K562 (cell line): Measurements from ENCODE around the gene C11orf54. TPM values are rescaled to one million over a fixed set of nuclear protein-coding genes. Genes with fewer than 3 reads are reported as not detected.
A peak's percentile ranks its signal among the peaks of the same experiment; 100 is the strongest.

Source experiments
- ATAC-seq: fragments of 200-7000 bp; cut with Tn5 transposase; 3 replicates; pipeline ENCODE4 v1.9.1; 2020; ENCODE audit warnings: moderate library complexity
- Bru-seq: library from RNA; stranded (reverse); fragments of 400-500 nt; gene quantifications from one replicate; lab custom pipeline; 2021; lab: Mats Ljungman, UMichigan
- BruChase-seq, 2 experiments: library from RNA; stranded (reverse); fragments of 400-500 nt; gene quantifications; one replicate each; lab custom pipeline; 2021; lab: Mats Ljungman, UMichigan
- BruUV-seq: library from RNA; stranded (reverse); fragments of 400-500 nt; replicated peaks from 2 replicates; lab custom pipeline; 2021; lab: Mats Ljungman, UMichigan
- CTCF ChIA-PET: fragments of 300-600 bp; formaldehyde crosslinking; extraction: SDS; loops from one replicate; lab custom pipeline; 2021; ENCODE audit warnings: low intra/inter-chr PET ratio; lab: Yijun Ruan, JAX
- POLR2A ChIA-PET: fragments of 300-600, 350-650 bp; sonication (Branson Sonifier 250); formaldehyde crosslinking; extraction: SDS; loops from one replicate; lab custom pipeline; 2021; ENCODE audit warnings: antibody characterized with exemption, inconsistent platforms; lab: Yijun Ruan, JAX
- DNase-seq, 4 experiments: peaks; one replicate each; pipeline versions ENCODE4 v3.0.0 to v3.0.0-alpha.2; 2011 to 2018; ENCODE audit warnings: low spot score in 3 of 4, mixed read lengths in 3 of 4; ENCODE audit errors: extremely low read depth in 1 of 4
- FAIRE-seq: peaks from 2 replicates; lab custom pipeline; 2011; peaks lifted over from hg19 to GRCh38; lab: Jason Lieb, UNC
- H2AFZ ChIP-seq: 2 replicates; pipeline ENCODE4 v1.6.0; 2011; ENCODE audit warnings: low read depth, low read length, control low read depth, inconsistent platforms
- H3K27ac ChIP-seq: fragments of 200-600 bp; 3 replicates; pipeline ENCODE4 v1.8.0; 2011; ENCODE audit warnings: low read depth, mild to moderate bottlenecking, control low read depth, inconsistent platforms, low read length, moderate library complexity, mixed read lengths; ENCODE audit errors: extremely low read depth
- H3K27me3 ChIP-seq, 2 experiments: fragments of 300-600 bp in 1 of 2; 2 replicates in 1 of 2; 3 replicates in 1 of 2; pipeline versions ENCODE4 v1.6.0 to v1.8.0; 2011; ENCODE audit warnings: inconsistent platforms in 2 of 2, low read length in 2 of 2, mild to moderate bottlenecking in 1 of 2, mixed read lengths in 1 of 2, moderate library complexity in 1 of 2; ENCODE audit not compliant: control insufficient read depth in 2 of 2, insufficient read depth in 2 of 2
- H3K36me3 ChIP-seq: fragments of 300-600 bp; 3 replicates; pipeline ENCODE4 v1.8.0; 2011; ENCODE audit warnings: mild to moderate bottlenecking, low read length, inconsistent platforms; ENCODE audit not compliant: control insufficient read depth, insufficient read depth
- H3K4me1 ChIP-seq, 2 experiments: fragments of 200-600 bp in 1 of 2; replicated peaks in 1 of 2; 2 replicates in 1 of 2; 3 replicates in 1 of 2; pipeline versions ENCODE4 v1.5.1 to v1.8.0; 2011; ENCODE audit warnings: inconsistent platforms in 2 of 2, low read length in 2 of 2, mild to moderate bottlenecking in 1 of 2, mixed read lengths in 1 of 2, moderate library complexity in 1 of 2; ENCODE audit not compliant: control insufficient read depth in 2 of 2, insufficient read depth in 2 of 2
- H3K4me2 ChIP-seq: 2 replicates; pipeline ENCODE4 v1.6.1; 2011; ENCODE audit warnings: low read length, control low read depth, inconsistent platforms, mixed read lengths; ENCODE audit not compliant: insufficient read depth
- H3K4me3 ChIP-seq: fragments of 200-600 bp; sonication (generic), shearing (Covaris generic); 2 replicates; pipeline ENCODE4 v1.5.1; 2016; ENCODE audit warnings: control low read depth, inconsistent platforms
- H3K79me2 ChIP-seq: fragments of 200-600 bp; 3 replicates; pipeline ENCODE4 v1.8.0; 2011; ENCODE audit warnings: low read length, inconsistent platforms; ENCODE audit not compliant: control insufficient read depth, insufficient read depth
- H3K9ac ChIP-seq, 2 experiments: 2 replicates each; pipeline versions ENCODE4 v1.6.0 to v1.6.1; 2011; ENCODE audit warnings: low read depth in 2 of 2, low read length in 2 of 2, control low read depth in 1 of 2, inconsistent platforms in 1 of 2, mild to moderate bottlenecking in 1 of 2, mixed read lengths in 1 of 2; ENCODE audit not compliant: insufficient read depth in 1 of 2
- H3K9me1 ChIP-seq: one replicate; pipeline ENCODE4 v1.6.0; 2011; ENCODE audit warnings: inconsistent platforms, mild to moderate bottlenecking, low read length, moderate library complexity; ENCODE audit not compliant: control insufficient read depth, insufficient read depth
- H3K9me3 ChIP-seq: replicated peaks from 2 replicates; pipeline ENCODE4 v1.5.1; 2011; ENCODE audit warnings: low read depth, low read length, inconsistent platforms; ENCODE audit not compliant: control insufficient read depth, insufficient read depth
- H4K20me1 ChIP-seq: replicated peaks from 2 replicates; pipeline ENCODE4 v1.6.1; 2011; ENCODE audit warnings: low read length, inconsistent platforms, mixed read lengths; ENCODE audit not compliant: control insufficient read depth, insufficient read depth
- CAMTA2 ChIP-seq: fragments of 250-450 bp; sonication (Bioruptor Pico); conservative IDR thresholded peaks from 2 replicates; pipeline ENCODE4 v1.5.1; 2022
- ESRRB ChIP-seq: fragments of 250-450 bp; sonication (Bioruptor Pico); IDR thresholded peaks from 2 replicates; pipeline ENCODE4 v1.5.0; 2020; ENCODE audit warnings: mild to moderate bottlenecking, moderate library complexity, borderline replicate concordance
- FOXK1 ChIP-seq: sonication (generic); formaldehyde crosslinking; IDR thresholded peaks from 2 replicates; pipeline ENCODE4 v1.8.0; 2022; ENCODE audit warnings: missing genetic modification reagents, mild to moderate bottlenecking, borderline replicate concordance
- GABPA ChIP-seq: fragments of 200-800 bp; sonication (Bioruptor generic); conservative IDR thresholded peaks from 2 replicates; pipeline ENCODE4 v1.6.1; 2016; ENCODE audit warnings: low read depth, missing genetic modification characterization, missing compliant biosample characterization
- HDAC1 ChIP-seq, 2 experiments: fragments of 450-650 bp; IDR thresholded peaks; 2 replicates each; pipeline ENCODE4 v1.6.1; 2016 to 2017; ENCODE audit warnings: inconsistent platforms in 1 of 2, mild to moderate bottlenecking in 1 of 2, moderate library complexity in 1 of 2
- HMBOX1 ChIP-seq: sonication (generic); IDR thresholded peaks from 2 replicates; pipeline ENCODE4 v1.6.1; 2016
- HNRNPLL ChIP-seq: fragments of 200-400 bp; formaldehyde crosslinking; IDR thresholded peaks from 2 replicates; pipeline ENCODE4 v1.6.1; 2017; ENCODE audit warnings: low read length, low read depth, mild to moderate bottlenecking; ENCODE audit not compliant: poor library complexity, severe bottlenecking
- HSF4 ChIP-seq: fragments of 250-450 bp; sonication (Bioruptor Pico); IDR thresholded peaks from 2 replicates; pipeline ENCODE4 v2.1.2; 2022; ENCODE audit warnings: mild to moderate bottlenecking, moderate library complexity, borderline replicate concordance
- NFE2L1 ChIP-seq: fragments of 450-650 bp; IDR thresholded peaks from 2 replicates; pipeline ENCODE4 v1.6.1; 2016; ENCODE audit warnings: missing genetic modification characterization, low read depth, mild to moderate bottlenecking, missing compliant biosample characterization, moderate library complexity, borderline replicate concordance
- PPARD ChIP-seq: fragments of 250-450 bp; sonication (Bioruptor Pico); IDR thresholded peaks from 2 replicates; pipeline ENCODE4 v1.8.0; 2022; ENCODE audit warnings: inconsistent platforms, mild to moderate bottlenecking, moderate library complexity
- RUNX1 ChIP-seq: sonication (generic); IDR thresholded peaks from 2 replicates; pipeline ENCODE4 v1.6.1; 2016; ENCODE audit warnings: antibody characterized with exemption, low read depth
- TCFL5 ChIP-seq: fragments of 250-450 bp; sonication (Bioruptor Pico); conservative IDR thresholded peaks from 2 replicates; pipeline ENCODE4 v1.6.1; 2021; ENCODE audit warnings: mild to moderate bottlenecking, moderate library complexity, matching md5 sums
- ZNF24 ChIP-seq: fragments of 450-650 bp; IDR thresholded peaks from 2 replicates; pipeline ENCODE4 v1.6.1; 2016
- ZNF699 ChIP-seq: fragments of 250-450 bp; sonication (Bioruptor Pico); IDR thresholded peaks from 2 replicates; pipeline ENCODE4 v1.8.0; 2021; ENCODE audit warnings: mild to moderate bottlenecking, moderate library complexity; ENCODE audit not compliant: insufficient replicate concordance
- ZNF766 ChIP-seq: fragments of 200-800 bp; sonication (Bioruptor generic); conservative IDR thresholded peaks from 2 replicates; pipeline ENCODE4 v1.6.1; 2016; ENCODE audit warnings: missing genetic modification characterization, missing compliant biosample characterization
- ZNF778 ChIP-seq: fragments of 450-650 bp; formaldehyde crosslinking; IDR thresholded peaks from 2 replicates; pipeline ENCODE4 v1.4.0; 2020; ENCODE audit warnings: mild to moderate bottlenecking, moderate library complexity
- WGBS: fragments of 100-300 bp; shearing (Covaris generic); methylation state at CpG from one replicate; pipeline ENCODE4 v1.1.6; 2016; ENCODE audit warnings: low coverage, mixed read lengths; ENCODE audit not compliant: insufficient coverage; ENCODE audit errors: missing lambda C conversion rate; 5-methylcytosine and 5-hydroxymethylcytosine counted together
- in situ Hi-C: fragments of 300-500 bp; cut with MboI; formaldehyde crosslinking; loops from 4 replicates; pipeline ENCODE4 v1.15.0; 2018; ENCODE audit warnings: inconsistent platforms, mixed read lengths
- intact Hi-C: fragments of 100-400 bp; cut with micrococcal nuclease; formaldehyde crosslinking; loops from 2 replicates; pipeline ENCODE4 v1.14.2; 2022
- long read RNA-seq, 3 experiments: library from polyadenylated mRNA in 2 of 3; library from RNA in 1 of 3; unstranded in 2 of 3; stranded (forward) in 1 of 3; transcript quantifications; one replicate each; pipeline ENCODE4 v2.0.0, GENCODE V29; 2019 to 2022
- polyA minus RNA-seq, 3 experiments: library from RNA; depleted of rRNA, polyadenylated mRNA; stranded (reverse); fragments of >200 nt; gene quantifications; 2 replicates each; pipeline ENCODE4 v1.2.3, GENCODE V29; 2011
- polyA plus RNA-seq, 8 experiments: library from polyadenylated mRNA; depleted of rRNA in 4 of 8; stranded (reverse) in 5 of 8; unstranded in 3 of 8; fragments of >200 nt; fragmentation: Nextera tagmentation in 2 of 8; fragmentation: Illumina TruSeq in 1 of 8; extraction: Ambion mirVana in 2 of 8; extraction: Trizol in 1 of 8; gene quantifications; 2 replicates each; pipeline versions ENCODE4 v1.2.1 to v1.2.3, GENCODE V29; 2011 to 2014; ENCODE audit warnings: inconsistent platforms in 1 of 8, missing spikeins in 1 of 8
- total RNA-seq, 7 experiments: library from RNA; depleted of rRNA in 6 of 7; stranded (reverse); fragments of >200 nt in 6 of 7; fragmentation: Illumina TruSeq in 2 of 7; extraction: Trizol in 2 of 7; gene quantifications; 2 replicates each; pipeline versions ENCODE4 v1.2.1 to v1.2.3, GENCODE V29; 2011 to 2021; ENCODE audit warnings: low replicate concordance in 1 of 7

C11orf54 gene
- 16.6 and 50.4 TPM in 2 replicates for total RNA-seq (2011; cell fraction: chromatin; rRNA removed; ENCODE audit: low replicate concordance)
- total RNA-seq (2011; cell fraction: nucleolus; rRNA removed): 8.3 and 11.8 TPM in 2 replicates
- 15.0 and 27.5 TPM in 2 replicates for total RNA-seq (2011; cell fraction: nucleoplasm; rRNA removed)
- total RNA-seq (2014; rRNA removed) (12.0 and 13.4 TPM in 2 replicates), total RNA-seq (2014; rRNA removed; fragmentation: Illumina TruSeq; extraction: Trizol) (23.1 and 30.5 TPM in 2 replicates), total RNA-seq (2015; rRNA removed; fragmentation: Illumina TruSeq; extraction: Trizol) (15.3 and 16.8 TPM in 2 replicates), total RNA-seq (2021) (13.1 and 15.6 TPM in 2 replicates), polyA plus RNA-seq (2011; rRNA removed) (26.7 and 33.0 TPM in 2 replicates), polyA plus RNA-seq (2014; fragmentation: Illumina TruSeq; extraction: Trizol) (24.3 and 25.0 TPM in 2 replicates), polyA plus RNA-seq (2014; fragmentation: Nextera tagmentation; extraction: Ambion mirVana) (10 to 100 TPM; 31.5 to 31.7 TPM), polyA plus RNA-seq (2014; rRNA removed) (15.9 and 18.3 TPM in 2 replicates), polyA minus RNA-seq (2011; rRNA and poly(A)+ RNA removed) (19.7 and 24.9 TPM in 2 replicates), Bru-seq, nascent RNA (percentile 71 among the genes with signal in this experiment), BruChase-seq, experiment 1, labeled RNA remaining after a 2-hour chase (percentile 80 among the genes with signal in this experiment), BruChase-seq, experiment 2, labeled RNA remaining after a 6-hour chase (percentile 84 among the genes with signal in this experiment)
- polyA plus RNA-seq (2011; cell fraction: cytosol; rRNA removed): 4.4 and 11.8 TPM in 2 replicates
- 11.0 and 29.8 TPM in 2 replicates for polyA plus RNA-seq (2011; cell fraction: nucleus; rRNA removed)
- polyA plus RNA-seq (2012): 13.4 and 23.0 TPM in 2 replicates
- polyA minus RNA-seq (2011; cell fraction: cytosol; rRNA and poly(A)+ RNA removed): 8.9 and 11.4 TPM in 2 replicates
- polyA minus RNA-seq (2011; cell fraction: nucleus; rRNA and poly(A)+ RNA removed): 4.7 and 9.4 TPM in 2 replicates
- long read RNA-seq, experiment 1, transcript C11orf54-202 (9 exons, 1,733 nt): major isoform, 46 of 82 reads
- long read RNA-seq, experiment 1, transcript C11orf54-201 (9 exons, 2,522 nt): minor isoform, 6 of 82 reads
- long read RNA-seq, experiment 1, partial matches to known transcripts: 8 of 82 reads
- long read RNA-seq, experiment 1, other reads (novel, unspliced or antisense): 16 of 82 reads
- long read RNA-seq, experiment 2, partial matches to known transcripts: 3 of 11 reads
- long read RNA-seq, experiment 2, other reads (novel, unspliced or antisense): 2 of 11 reads
- long read RNA-seq, experiment 3, full-length matches to known transcripts: 7 of 15 reads
- long read RNA-seq, experiment 3, partial matches to known transcripts: 3 of 15 reads
- long read RNA-seq, experiment 3, other reads (novel, unspliced or antisense): 5 of 15 reads

DNA sequence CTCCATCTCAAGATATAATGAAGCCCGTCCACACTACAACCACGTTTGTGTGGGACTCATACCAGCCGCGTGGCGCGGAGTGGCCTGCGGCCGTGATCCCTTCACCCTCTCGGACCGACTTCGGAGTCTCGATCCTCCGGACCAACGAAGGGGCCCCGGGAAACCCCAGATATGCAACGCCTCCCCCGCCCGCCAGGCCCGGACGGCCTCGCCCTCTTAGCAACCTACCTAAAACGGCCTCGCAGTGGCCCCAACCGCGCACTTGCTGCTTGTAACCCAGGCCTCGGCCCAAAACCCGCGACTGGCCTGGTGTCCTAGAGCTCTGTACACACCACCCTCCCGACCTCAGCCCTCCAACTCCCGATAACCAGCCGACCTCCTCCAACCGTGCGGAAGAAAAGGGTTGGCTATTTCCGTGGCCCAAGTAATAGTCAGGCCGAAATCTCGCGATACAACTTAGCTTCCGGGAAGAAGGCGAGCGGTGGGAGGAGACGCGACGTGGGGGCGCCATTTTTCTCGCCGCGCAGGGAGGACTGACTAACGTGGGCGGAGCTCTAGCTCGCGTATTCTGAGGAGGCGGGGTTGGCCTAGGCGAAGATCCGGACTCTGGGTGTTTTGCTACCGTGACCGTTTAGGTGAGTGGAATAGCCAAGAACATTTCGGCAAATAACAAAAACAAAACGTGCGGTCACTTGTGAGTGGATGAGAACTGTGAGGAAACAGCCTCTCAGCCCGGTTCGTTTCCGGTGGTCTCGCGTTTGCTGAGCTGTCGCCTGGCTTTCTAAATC, at the start of gene C11orf54, which contains the start of gene TAF1D:
TSS of gene C11orf54 (plus strand) at position 579 of the 788 bp plus-strand sequence. CDS start 5,722 bp downstream, outside the sequence.
TSS of gene TAF1D (minus strand) at position 402 of the 788 bp plus-strand sequence. CDS start 2,191 bp downstream, outside the sequence.
- Histone ChIP-seq H2AFZ (peak within 1 kb of the TSS; percentile 84), H3K79me2 (peaks cover 68% of the 10 kb centered on the region), H3K36me3 (peaks cover 50% of the 10 kb centered on the region), H3K9me3 (no peaks in the 10 kb centered on the region), H3K4me3 (peak within 1 kb of the TSS; percentile 79), H3K27ac (peak within 1 kb of the TSS; percentile 98), H3K27me3 (no peaks in the 10 kb centered on the region), H3K4me2 (peak within 1 kb of the TSS; percentile 95), H3K9ac (peak within 1 kb of the TSS; percentile 99 to 100), H3K4me1 (peaks cover 4 to 10% of the 10 kb centered on the region in 2 experiments; a peak in 4 of 5 replicates), H3K9me1 (no peaks in the 10 kb centered on the region), H4K20me1 (no peaks in the 10 kb centered on the region; the same call in none of the 2 replicates)
- FAIRE-seq (peak; percentile 90), DNase-seq (peak; percentile 92 to 99 (median 94)), ATAC-seq (peak; percentile 87)
- POLR2A ChIA-PET: interaction anchor here (0.6 to 5.1 kb wide), 31 partner anchors 10 to 1074 kb away, joined by 3 to 98 read pairs (median 6); partner anchors contain the start of genes CEP295, MED17 and PANX1
- BruUV-seq: TSS peak; percentile 59
- 1% methylated on average over 65 of the region's 65 CpGs for WGBS
- in situ Hi-C loops (no loop called here), intact Hi-C loops (loop anchor here (1.0 kb wide), 2 partner anchors 23 to 43 kb away; partner anchors contain the start of gene MED17)
- CTCF ChIA-PET: no interaction called here
- TF ChIP-seq ZNF24 (0 out of 2 replicates have a peak, but pooled peaks have one; percentile 41), NFE2L1 (tag) (no peak), PPARD (CRISPR knock-in tag) (no peak), RUNX1 (no peak), CAMTA2 (CRISPR knock-in tag) (peak; percentile 62; the same call in 1 of the 2 replicates), ZNF778 (no peak), HNRNPLL (peak; percentile 72), HMBOX1 (peak; percentile 68), HSF4 (CRISPR knock-in tag) (no peak), GABPA (tag) (peak; percentile 65), ESRRB (CRISPR knock-in tag) (no peak), ZNF766 (CRISPR knock-in tag) (no peak), TCFL5 (CRISPR knock-in tag) (no peak), HDAC1 (IDR thresholded peaks at IDR 0.05) (no peak; a peak in 1 of 4 replicates), FOXK1 (no peak), ZNF699 (no peak)
